K562 (cell line): ENCODE results near the gene LRCOL1. TPM values are rescaled to one million over a fixed set of nuclear protein-coding genes. Genes with fewer than 3 reads are reported as not detected.

Experiments
- RCOR1 ChIP-seq, 2 experiments: IDR thresholded peaks; 2 replicates each; pipeline ENCODE4 v1.6.1; 2012; ENCODE audit warnings: low read depth in 2 of 2, low read length in 2 of 2, borderline replicate concordance in 1 of 2, improper control_type of control experiment in 1 of 2
- polyA plus RNA-seq, 8 experiments: library from polyadenylated mRNA; depleted of rRNA in 4 of 8; stranded (reverse) in 5 of 8; unstranded in 3 of 8; fragments of >200 nt; fragmentation: Nextera tagmentation in 2 of 8; fragmentation: Illumina TruSeq in 1 of 8; extraction: Ambion mirVana in 2 of 8; extraction: Trizol in 1 of 8; gene quantifications; 2 replicates each; pipeline versions ENCODE4 v1.2.1 to v1.2.3, GENCODE V29; 2011 to 2014; ENCODE audit warnings: inconsistent platforms in 1 of 8, missing spikeins in 1 of 8
- total RNA-seq, 7 experiments: library from RNA; depleted of rRNA in 6 of 7; stranded (reverse); fragments of >200 nt in 6 of 7; fragmentation: Illumina TruSeq in 2 of 7; extraction: Trizol in 2 of 7; gene quantifications; 2 replicates each; pipeline versions ENCODE4 v1.2.1 to v1.2.3, GENCODE V29; 2011 to 2021; ENCODE audit warnings: low replicate concordance in 1 of 7
- TF ChIP-seq, protein P1 (sequence below): fragments of 450-650 bp; IDR thresholded peaks from 2 replicates; pipeline ENCODE4 v1.6.1; 2016; ENCODE audit warnings: low read depth, mild to moderate bottlenecking, moderate library complexity
- TF ChIP-seq, protein P2 (sequence below): fragments of 450-650 bp; IDR thresholded peaks from 2 replicates; pipeline ENCODE4 v1.6.1; 2017; ENCODE audit warnings: antibody characterized with exemption, mild to moderate bottlenecking
- TF ChIP-seq, protein P3 (sequence below): sonication (generic); formaldehyde crosslinking; IDR thresholded peaks from 2 replicates; pipeline ENCODE4 v1.8.0; 2022; ENCODE audit warnings: mild to moderate bottlenecking, missing genetic modification reagents
- TF ChIP-seq, protein P4 (sequence below): IDR thresholded peaks from 2 replicates; pipeline ENCODE4 v1.6.1; 2011; ENCODE audit warnings: borderline replicate concordance, low read depth, mild to moderate bottlenecking, moderate library complexity, low read length; ENCODE audit not compliant: insufficient read depth, poor library complexity, severe bottlenecking
- TF ChIP-seq, protein P5 (sequence below): sonication (generic); formaldehyde crosslinking; IDR thresholded peaks from 2 replicates; pipeline ENCODE4 v1.5.0; 2020; ENCODE audit warnings: missing genetic modification reagents

The LRCOL1 gene
- total and polyA plus RNA-seq, 9 of the 15 experiments (the other 6 are each of a cell fraction or from before 2014, with no cell fraction given) = not detected

DNA sequence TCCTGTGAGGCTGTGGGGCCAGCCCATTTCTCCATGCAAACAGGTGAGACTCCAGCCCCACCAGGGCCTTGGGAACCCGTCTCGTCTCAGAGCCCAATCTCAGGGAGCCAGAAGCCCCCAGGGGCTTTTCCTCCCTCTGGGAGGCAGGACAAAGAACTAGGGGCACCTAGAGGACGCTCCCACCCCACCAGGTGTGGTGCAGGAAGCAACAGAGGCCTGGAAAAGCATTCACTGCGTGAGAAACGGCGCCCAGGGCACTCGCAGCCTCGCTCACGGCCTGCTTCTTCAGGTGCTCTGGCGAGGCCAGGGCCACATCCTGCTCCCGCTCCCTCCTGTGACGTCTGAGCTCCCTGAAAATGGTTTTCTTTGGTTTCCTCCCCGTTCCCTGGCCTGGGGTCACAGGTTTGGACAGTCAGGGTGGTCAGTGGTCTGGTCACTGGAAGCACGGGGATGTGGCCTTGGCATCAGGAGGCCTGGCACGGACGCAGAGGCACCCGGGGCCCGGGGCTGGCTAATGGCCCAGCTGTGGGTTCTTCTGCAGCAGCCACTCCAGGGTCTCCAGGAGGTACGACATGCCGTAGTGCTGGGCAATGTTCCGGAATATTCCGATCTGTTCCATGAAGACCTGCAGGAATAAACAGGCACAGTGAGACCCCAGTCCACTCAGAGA is 13.9 kb upstream of the LRCOL1 start (continued):
- TF ChIP-seq, protein P1, sequence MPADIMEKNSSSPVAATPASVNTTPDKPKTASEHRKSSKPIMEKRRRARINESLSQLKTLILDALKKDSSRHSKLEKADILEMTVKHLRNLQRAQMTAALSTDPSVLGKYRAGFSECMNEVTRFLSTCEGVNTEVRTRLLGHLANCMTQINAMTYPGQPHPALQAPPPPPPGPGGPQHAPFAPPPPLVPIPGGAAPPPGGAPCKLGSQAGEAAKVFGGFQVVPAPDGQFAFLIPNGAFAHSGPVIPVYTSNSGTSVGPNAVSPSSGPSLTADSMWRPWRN = no peak
- TF ChIP-seq, protein P2, sequence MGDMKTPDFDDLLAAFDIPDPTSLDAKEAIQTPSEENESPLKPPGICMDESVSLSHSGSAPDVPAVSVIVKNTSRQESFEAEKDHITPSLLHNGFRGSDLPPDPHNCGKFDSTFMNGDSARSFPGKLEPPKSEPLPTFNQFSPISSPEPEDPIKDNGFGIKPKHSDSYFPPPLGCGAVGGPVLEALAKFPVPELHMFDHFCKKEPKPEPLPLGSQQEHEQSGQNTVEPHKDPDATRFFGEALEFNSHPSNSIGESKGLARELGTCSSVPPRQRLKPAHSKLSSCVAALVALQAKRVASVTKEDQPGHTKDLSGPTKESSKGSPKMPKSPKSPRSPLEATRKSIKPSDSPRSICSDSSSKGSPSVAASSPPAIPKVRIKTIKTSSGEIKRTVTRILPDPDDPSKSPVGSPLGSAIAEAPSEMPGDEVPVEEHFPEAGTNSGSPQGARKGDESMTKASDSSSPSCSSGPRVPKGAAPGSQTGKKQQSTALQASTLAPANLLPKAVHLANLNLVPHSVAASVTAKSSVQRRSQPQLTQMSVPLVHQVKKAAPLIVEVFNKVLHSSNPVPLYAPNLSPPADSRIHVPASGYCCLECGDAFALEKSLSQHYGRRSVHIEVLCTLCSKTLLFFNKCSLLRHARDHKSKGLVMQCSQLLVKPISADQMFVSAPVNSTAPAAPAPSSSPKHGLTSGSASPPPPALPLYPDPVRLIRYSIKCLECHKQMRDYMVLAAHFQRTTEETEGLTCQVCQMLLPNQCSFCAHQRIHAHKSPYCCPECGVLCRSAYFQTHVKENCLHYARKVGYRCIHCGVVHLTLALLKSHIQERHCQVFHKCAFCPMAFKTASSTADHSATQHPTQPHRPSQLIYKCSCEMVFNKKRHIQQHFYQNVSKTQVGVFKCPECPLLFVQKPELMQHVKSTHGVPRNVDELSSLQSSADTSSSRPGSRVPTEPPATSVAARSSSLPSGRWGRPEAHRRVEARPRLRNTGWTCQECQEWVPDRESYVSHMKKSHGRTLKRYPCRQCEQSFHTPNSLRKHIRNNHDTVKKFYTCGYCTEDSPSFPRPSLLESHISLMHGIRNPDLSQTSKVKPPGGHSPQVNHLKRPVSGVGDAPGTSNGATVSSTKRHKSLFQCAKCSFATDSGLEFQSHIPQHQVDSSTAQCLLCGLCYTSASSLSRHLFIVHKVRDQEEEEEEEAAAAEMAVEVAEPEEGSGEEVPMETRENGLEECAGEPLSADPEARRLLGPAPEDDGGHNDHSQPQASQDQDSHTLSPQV = no peak
- TF ChIP-seq RCOR1 (IDR thresholded peaks at IDR 0.05; ENCODE audit: borderline replicate concordance in 1 of 2, low read depth in 2 of 2, low read length in 2 of 2) = no peak
- TF ChIP-seq, protein P3, sequence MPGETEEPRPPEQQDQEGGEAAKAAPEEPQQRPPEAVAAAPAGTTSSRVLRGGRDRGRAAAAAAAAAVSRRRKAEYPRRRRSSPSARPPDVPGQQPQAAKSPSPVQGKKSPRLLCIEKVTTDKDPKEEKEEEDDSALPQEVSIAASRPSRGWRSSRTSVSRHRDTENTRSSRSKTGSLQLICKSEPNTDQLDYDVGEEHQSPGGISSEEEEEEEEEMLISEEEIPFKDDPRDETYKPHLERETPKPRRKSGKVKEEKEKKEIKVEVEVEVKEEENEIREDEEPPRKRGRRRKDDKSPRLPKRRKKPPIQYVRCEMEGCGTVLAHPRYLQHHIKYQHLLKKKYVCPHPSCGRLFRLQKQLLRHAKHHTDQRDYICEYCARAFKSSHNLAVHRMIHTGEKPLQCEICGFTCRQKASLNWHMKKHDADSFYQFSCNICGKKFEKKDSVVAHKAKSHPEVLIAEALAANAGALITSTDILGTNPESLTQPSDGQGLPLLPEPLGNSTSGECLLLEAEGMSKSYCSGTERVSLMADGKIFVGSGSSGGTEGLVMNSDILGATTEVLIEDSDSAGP (CRISPR knock-in tag) = no peak
- TF ChIP-seq, protein P4, sequence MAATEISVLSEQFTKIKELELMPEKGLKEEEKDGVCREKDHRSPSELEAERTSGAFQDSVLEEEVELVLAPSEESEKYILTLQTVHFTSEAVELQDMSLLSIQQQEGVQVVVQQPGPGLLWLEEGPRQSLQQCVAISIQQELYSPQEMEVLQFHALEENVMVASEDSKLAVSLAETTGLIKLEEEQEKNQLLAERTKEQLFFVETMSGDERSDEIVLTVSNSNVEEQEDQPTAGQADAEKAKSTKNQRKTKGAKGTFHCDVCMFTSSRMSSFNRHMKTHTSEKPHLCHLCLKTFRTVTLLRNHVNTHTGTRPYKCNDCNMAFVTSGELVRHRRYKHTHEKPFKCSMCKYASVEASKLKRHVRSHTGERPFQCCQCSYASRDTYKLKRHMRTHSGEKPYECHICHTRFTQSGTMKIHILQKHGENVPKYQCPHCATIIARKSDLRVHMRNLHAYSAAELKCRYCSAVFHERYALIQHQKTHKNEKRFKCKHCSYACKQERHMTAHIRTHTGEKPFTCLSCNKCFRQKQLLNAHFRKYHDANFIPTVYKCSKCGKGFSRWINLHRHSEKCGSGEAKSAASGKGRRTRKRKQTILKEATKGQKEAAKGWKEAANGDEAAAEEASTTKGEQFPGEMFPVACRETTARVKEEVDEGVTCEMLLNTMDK = no peak
- TF ChIP-seq, protein P5, sequence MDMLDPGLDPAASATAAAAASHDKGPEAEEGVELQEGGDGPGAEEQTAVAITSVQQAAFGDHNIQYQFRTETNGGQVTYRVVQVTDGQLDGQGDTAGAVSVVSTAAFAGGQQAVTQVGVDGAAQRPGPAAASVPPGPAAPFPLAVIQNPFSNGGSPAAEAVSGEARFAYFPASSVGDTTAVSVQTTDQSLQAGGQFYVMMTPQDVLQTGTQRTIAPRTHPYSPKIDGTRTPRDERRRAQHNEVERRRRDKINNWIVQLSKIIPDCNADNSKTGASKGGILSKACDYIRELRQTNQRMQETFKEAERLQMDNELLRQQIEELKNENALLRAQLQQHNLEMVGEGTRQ (CRISPR knock-in tag) = no peak
